ENCODE data around the gene IGIP.
A peak's percentile ranks its signal among the peaks of the same experiment; 100 is the strongest.

IGIP gene

GRCh38 chr5:140125637-140126036 lies at the start of gene IGIP:
Gene IGIP, plus strand, starts transcription at chr5:140125937. Its CDS starts 2,540 bp downstream, at chr5:140128477.
- no peak for DNase-seq (ENCODE audit: low read depth)

- no peak for DNase-seq (ENCODE audit: low read depth)
Measured at GRCh38 chr5:140076142-140076541, 49.6 kb upstream of the IGIP start.

DNA sequence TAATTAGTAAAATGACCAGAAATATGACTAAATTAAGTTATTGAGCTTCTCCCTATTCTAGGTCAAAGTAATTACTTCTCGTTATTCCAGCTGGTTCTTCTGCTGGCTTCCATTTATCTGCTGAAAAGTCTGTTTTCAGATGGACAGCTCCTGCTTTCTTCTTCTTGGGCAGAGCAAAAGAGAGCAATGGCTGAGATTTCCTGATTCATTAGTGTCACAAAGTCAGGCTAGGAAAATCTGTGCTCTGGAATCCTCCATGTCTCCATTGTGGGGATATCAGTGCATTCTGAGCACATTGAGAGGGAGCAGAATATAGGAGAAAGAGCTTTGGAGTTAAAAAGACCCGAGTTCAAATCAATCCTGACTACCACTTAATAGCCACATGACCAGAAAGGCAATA lies 48.9 kb upstream of the IGIP start:
- DNase-seq (ENCODE audit: low read depth), result no peak

DNA sequence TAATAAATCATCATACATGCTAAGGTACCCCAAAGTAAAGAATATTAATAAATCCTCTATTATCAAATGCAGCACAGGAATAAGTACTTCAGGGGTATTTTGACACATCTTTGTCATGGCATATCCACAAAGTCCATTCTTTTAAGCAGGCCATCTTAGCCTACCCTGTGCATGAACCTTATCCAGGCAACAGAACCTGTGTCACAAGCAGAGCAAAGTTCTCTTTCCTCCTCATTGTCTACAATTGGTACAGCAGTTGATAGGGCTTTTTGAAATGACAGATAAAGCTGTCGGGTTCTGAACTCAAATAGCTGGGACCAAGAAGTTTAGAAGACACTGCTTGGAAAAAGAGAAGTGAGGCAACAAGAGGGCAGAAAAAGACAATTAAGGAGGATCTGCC lies 42.6 kb upstream of the IGIP start:
- no peak for DNase-seq (ENCODE audit: low read depth)

- no peak for DNase-seq (ENCODE audit: low read depth)
Measured at GRCh38 chr5:140083650-140084049, 42.1 kb upstream of the IGIP start.

DNA sequence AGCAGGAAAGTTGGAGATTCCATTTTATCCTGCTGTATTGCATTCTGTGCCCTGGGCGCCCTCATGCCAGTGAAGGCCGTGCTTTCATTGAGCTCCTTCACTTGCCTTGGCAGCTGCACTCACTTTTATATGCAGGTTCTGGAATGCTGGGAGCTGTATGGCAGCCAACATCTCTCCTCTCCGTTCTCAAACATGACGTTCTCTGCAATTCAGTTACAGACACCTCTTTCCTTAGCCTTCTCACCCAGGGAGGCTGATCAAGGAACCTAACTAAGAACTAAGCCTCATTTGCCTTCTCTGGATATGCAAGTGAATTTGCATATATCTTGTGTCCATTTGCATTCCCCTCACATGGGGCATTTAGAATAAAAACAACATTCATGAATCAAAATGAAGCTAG lies 41.2 kb upstream of the IGIP start:
- no peak for DNase-seq (ENCODE audit: low read depth)

DNA sequence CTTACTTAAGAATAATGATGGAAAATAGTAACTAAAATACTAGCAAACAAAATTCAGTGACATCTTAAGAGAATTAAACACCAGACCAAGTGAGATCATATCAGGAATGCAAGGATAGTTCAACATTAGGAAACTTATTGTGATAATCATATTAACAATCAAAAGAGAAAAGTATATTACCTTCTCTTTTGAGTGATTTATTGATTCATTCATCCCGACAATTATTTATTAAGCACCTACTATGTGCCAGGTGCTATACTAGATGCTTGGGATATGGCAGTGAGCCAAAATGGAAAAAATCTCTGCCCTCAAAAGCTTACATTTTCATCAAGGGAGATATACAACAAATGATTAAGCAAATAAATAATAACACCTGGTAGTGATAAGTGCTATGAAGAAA lies 35.5 kb upstream of the IGIP start:
- DNase-seq (ENCODE audit: low read depth), result no peak

GRCh38 chr5:140093179-140093578 lies 32.6 kb upstream of the IGIP start:
- no peak for DNase-seq (ENCODE audit: low read depth)

GRCh38 chr5:140093866-140094265 lies 31.9 kb upstream of the IGIP start:
- DNase-seq (ENCODE audit: low read depth), result no peak

- DNase-seq (ENCODE audit: low read depth), result no peak
Measured at GRCh38 chr5:140094889-140095288, 30.8 kb upstream of the IGIP start.

GRCh38 chr5:140101179-140101578 lies 24.6 kb upstream of the IGIP start:
- DNase-seq (ENCODE audit: low read depth), result no peak

GRCh38 chr5:140103154-140103553 lies 22.6 kb upstream of the IGIP start:
- DNase-seq (ENCODE audit: low read depth), result no peak

DNA sequence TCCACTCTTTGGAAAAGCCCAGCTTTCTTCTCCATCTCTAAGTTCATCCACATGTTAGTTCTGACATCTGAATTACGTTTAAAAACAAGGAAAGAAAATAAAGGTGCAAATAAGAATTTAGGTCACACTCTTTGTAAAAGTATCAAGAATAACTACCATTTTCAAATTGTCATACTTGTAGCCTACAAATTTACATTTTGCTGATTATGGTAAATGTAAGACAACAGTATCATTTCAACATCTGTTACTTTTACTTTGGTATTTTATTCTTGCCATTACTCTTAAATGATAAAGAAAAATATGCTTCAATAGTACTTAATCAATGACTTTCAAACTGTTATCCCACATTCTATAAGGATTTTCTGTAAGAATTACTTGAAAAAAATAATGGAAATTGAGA lies 21.6 kb upstream of the IGIP start:
- DNase-seq (ENCODE audit: low read depth), result no peak

- DNase-seq (ENCODE audit: low read depth), result no peak
Measured at GRCh38 chr5:140106101-140106500, 19.6 kb upstream of the IGIP start.

GRCh38 chr5:140106805-140107311 lies 18.9 kb upstream of the IGIP start:
- no peak for DNase-seq (ENCODE audit: low read depth)

DNA sequence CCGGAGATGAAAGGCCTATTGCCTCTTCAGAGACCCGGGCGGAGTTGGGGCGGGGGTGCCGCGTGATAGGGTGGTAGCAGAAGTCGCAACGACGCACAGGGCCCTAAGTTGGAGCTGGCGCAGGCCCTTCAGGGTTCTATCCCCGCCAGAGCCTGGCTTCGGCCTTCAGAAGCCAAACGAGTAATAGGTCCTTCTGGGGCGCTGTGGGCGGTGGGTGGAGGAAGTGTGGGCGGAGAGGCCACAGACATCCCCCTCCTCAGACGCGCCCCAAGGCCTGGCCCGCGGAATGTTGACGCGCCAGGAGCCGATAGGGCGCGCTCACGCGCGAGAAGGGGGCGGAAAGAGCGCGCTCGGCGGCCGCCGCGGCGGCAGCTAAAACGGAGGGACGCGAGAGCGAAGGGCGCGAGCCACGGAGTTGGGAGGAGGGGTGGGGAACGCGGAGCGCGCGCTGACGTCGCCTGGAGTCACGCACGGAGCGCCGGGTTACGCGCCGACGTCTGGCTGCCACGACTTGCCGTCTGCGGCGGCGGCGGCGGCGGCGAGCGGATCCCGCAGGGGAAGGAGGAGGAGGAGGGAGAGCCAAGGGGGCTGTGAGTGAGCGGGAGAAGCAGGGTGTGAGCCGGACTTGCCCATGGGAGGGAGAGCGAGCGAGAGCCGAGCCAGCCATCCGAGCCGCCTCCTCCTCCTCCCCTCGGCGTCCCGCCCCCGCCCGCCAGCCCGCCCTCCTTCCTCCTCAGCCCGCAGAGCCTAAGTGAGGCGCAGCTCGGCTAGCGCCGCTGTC lies 18.2 kb upstream of the IGIP start:
- peak; percentile 78 for DNase-seq (ENCODE audit: low read depth)

GRCh38 chr5:140108093-140109017 lies 17.4 kb upstream of the IGIP start:
- DNase-seq (ENCODE audit: low read depth), result no peak

DNA sequence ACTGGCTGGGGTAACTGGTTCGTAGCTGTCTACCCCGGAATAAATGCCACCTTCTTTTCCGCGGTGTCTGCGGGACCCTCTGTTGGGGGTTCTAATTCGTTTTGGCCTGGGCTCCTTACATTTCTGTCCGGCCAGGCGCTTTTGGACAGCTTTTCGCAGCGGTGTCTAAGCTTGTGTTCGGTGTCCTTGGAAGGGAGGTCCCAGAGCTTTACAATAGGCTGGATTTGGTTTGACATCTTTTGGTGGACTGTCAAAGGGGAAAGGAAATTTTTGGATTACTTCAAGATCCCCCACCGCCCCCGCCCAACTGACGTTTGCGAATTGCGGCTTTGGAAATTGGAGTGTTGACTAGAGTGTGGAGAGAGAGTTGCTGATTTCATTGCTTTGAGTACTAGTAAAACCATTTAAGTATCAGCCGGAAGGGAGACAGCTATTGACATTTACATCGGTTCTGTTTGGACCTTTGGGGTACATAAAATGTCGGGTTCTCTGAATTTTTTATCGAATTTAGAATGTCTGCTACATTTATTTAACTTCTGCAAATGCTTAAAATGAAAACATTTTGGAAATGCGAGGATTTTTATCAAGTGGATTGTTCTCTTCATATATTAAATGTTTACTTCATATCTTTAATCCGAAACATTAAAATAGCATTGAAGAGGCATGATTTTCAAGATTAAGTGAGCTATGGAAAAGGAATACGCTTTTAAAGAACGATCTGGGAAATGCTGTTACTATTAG lies 16.5 kb upstream of the IGIP start:
- DNase-seq (ENCODE audit: low read depth), result no peak

DNA sequence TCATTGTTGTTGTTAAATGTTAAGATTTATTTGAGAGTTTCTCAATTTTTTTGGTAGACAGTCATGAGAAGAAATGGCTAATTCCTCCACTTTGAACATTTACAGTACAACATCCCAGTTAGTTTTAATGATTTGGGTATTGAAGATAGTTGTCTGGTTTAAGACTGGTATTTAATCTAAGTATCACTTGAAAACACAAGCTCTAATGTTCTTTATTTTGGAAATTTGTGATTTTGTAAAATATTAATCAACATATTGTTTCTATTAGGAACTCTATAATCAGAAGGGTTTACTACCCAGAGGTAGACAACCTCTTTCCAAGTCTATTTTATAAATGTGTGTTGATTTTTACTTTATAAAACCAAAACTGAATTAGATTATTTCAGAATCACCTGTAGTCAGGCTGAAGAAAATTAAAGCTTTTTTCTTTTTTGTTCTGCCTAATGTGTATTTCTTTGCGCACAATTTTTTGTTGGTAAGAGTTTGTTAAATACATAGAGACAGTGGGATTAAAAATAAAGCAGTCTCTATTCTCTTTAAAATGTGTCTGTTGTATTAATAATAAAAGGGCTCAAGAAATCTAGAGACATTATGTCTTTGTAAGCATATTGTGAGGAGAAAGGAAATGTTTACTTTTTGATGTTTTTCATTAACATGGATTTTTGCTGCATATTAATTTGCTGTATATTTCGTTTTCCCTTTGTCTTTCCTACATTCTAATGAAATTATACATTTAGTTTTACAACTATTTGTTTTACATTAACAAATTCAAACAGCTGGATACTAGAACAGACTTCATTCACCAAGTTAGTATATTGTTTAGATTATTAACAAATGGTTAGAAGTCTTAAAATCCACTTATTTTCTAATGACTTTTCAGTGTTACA lies 15.7 kb upstream of the IGIP start:
- no peak for DNase-seq (ENCODE audit: low read depth)

- no peak for DNase-seq (ENCODE audit: low read depth)
Measured at GRCh38 chr5:140110646-140110957, 15.1 kb upstream of the IGIP start.

Measured in stimulated activated CD8-positive, alpha-beta memory T cell treated with anti-CD3 and anti-CD28 coated beads, Interleukin-7, amount 100 ng/mL, for 24 hours (primary cell).